HepG2 (cell line): Measurements from ENCODE around the gene ADARB1. TPM values are rescaled to one million over a fixed set of nuclear protein-coding genes. Genes with fewer than 3 reads are reported as not detected.

Experiments used
- ATAC-seq: fragments of 200-7000 bp; cut with Tn5 transposase; 3 replicates; pipeline ENCODE4 v1.9.1; 2020; ENCODE audit warnings: mild to moderate bottlenecking, moderate library complexity
- BruUV-seq: library from RNA; stranded (reverse); fragments of 400-500 nt; replicated peaks from 2 replicates; lab custom pipeline; 2021; lab: Mats Ljungman, UMichigan
- CTCF ChIA-PET: fragments of 300-600 bp; formaldehyde crosslinking; extraction: SDS; loops from one replicate; lab custom pipeline; 2021; ENCODE audit warnings: low total read pairs, inconsistent platforms, low intra/inter-chr PET ratio; lab: Yijun Ruan, JAX
- POLR2A ChIA-PET: fragments of 350-600 bp; sonication (Branson Sonifier 250); formaldehyde crosslinking; loops from one replicate; lab custom pipeline; 2020; ENCODE audit warnings: antibody characterized with exemption, inconsistent platforms; lab: Yijun Ruan, JAX
- DNase-seq: peaks from one replicate; pipeline ENCODE4 v3.0.0-alpha.2; 2015; ENCODE audit warnings: low spot score
- FAIRE-seq: peaks from 3 replicates; lab custom pipeline; 2011; peaks lifted over from hg19 to GRCh38; lab: Jason Lieb, UNC
- H2AFZ ChIP-seq: one replicate; pipeline ENCODE4 v1.6.1; 2011; ENCODE audit warnings: low read length, inconsistent platforms
- H3K27ac ChIP-seq: fragments of 300-600 bp; 3 replicates; pipeline ENCODE4 v1.8.0; 2011; ENCODE audit warnings: mixed run types, mild to moderate bottlenecking, mixed read lengths, low read length, inconsistent platforms; ENCODE audit not compliant: insufficient read depth; ENCODE audit errors: extremely low read length
- H3K27me3 ChIP-seq, 2 experiments: fragments of 200-600 bp in 1 of 2; 2 replicates in 1 of 2; 3 replicates in 1 of 2; pipeline versions ENCODE4 v1.6.0 to v1.8.0; 2011; ENCODE audit warnings: low read length in 2 of 2, mild to moderate bottlenecking in 2 of 2, moderate library complexity in 2 of 2, inconsistent platforms in 1 of 2; ENCODE audit not compliant: insufficient read depth in 2 of 2, control insufficient read depth in 1 of 2
- H3K36me3 ChIP-seq, 2 experiments: fragments of 200-600 bp in 1 of 2; replicated peaks in 1 of 2; 2 replicates in 1 of 2; 3 replicates in 1 of 2; pipeline versions ENCODE4 v1.5.1 to v1.8.0; 2011; ENCODE audit warnings: low read length in 2 of 2, inconsistent platforms in 1 of 2; ENCODE audit not compliant: insufficient read depth in 2 of 2, control insufficient read depth in 1 of 2
- H3K4me1 ChIP-seq: 2 replicates; pipeline ENCODE4 v1.5.1; 2012; ENCODE audit warnings: low read length, inconsistent platforms; ENCODE audit not compliant: insufficient read depth
- H3K4me2 ChIP-seq: 2 replicates; pipeline ENCODE4 v1.6.0; 2011; ENCODE audit warnings: low read depth, low read length, inconsistent platforms
- H3K4me3 ChIP-seq, 3 experiments: fragments of 200-600 bp in 1 of 3; sonication (generic), shearing (Covaris generic) in 1 of 3; replicated peaks in 1 of 3; 2 replicates each; pipeline ENCODE4 v1.5.1; 2011 to 2016; ENCODE audit warnings: low read length in 3 of 3, inconsistent platforms in 2 of 3, low read depth in 2 of 3, mild to moderate bottlenecking in 2 of 3, control low read depth in 1 of 3, mixed read lengths in 1 of 3; ENCODE audit not compliant: insufficient read depth in 1 of 3
- H3K79me2 ChIP-seq: one replicate; pipeline ENCODE4 v1.6.1; 2011; ENCODE audit warnings: low read length, inconsistent platforms; ENCODE audit not compliant: insufficient read depth
- H3K9ac ChIP-seq: 2 replicates; pipeline ENCODE4 v1.6.0; 2011; ENCODE audit warnings: mild to moderate bottlenecking, low read depth, low read length, inconsistent platforms; ENCODE audit not compliant: insufficient read depth
- H3K9me3 ChIP-seq: 2 replicates; pipeline ENCODE4 v1.5.1; 2012; ENCODE audit warnings: mild to moderate bottlenecking, low read length
- H4K20me1 ChIP-seq: 2 replicates; pipeline ENCODE4 v1.6.0; 2011; ENCODE audit warnings: inconsistent platforms, mild to moderate bottlenecking, low read length, moderate library complexity; ENCODE audit not compliant: insufficient read depth
- E2F2 ChIP-seq: sonication (generic); formaldehyde crosslinking; IDR thresholded peaks from 2 replicates; pipeline ENCODE4 v1.4.0; 2020; ENCODE audit warnings: missing genetic modification reagents, borderline replicate concordance
- FOSL2 ChIP-seq: sonication (generic); formaldehyde crosslinking; IDR thresholded peaks from 2 replicates; pipeline ENCODE4 v1.4.0; 2020; ENCODE audit warnings: missing genetic modification reagents
- HNRNPL ChIP-seq: fragments of 200-400 bp; formaldehyde crosslinking; IDR thresholded peaks from 2 replicates; pipeline ENCODE4 v1.6.1; 2017; ENCODE audit warnings: mild to moderate bottlenecking, low read depth, low read length
- MAX ChIP-seq: IDR thresholded peaks from 2 replicates; pipeline ENCODE4 v1.6.1; 2012; ENCODE audit warnings: inconsistent platforms
- MYC ChIP-seq: sonication (generic); formaldehyde crosslinking; IDR thresholded peaks from 2 replicates; pipeline ENCODE4 v1.9.0; 2021; ENCODE audit warnings: missing genetic modification reagents, borderline replicate concordance
- MYNN ChIP-seq: sonication (generic); formaldehyde crosslinking; IDR thresholded peaks from 2 replicates; pipeline ENCODE4 v1.4.0; 2020; ENCODE audit warnings: mild to moderate bottlenecking, low read depth, missing genetic modification reagents
- SMAD1 ChIP-seq: sonication (generic); formaldehyde crosslinking; IDR thresholded peaks from 2 replicates; pipeline ENCODE4 v1.4.0; 2020; ENCODE audit warnings: missing genetic modification reagents, low read depth, mild to moderate bottlenecking, borderline replicate concordance
- STAG1 ChIP-seq: sonication (generic); formaldehyde crosslinking; IDR thresholded peaks from 2 replicates; pipeline ENCODE4 v1.4.0; 2020; ENCODE audit warnings: missing genetic modification reagents
- TCF7 ChIP-seq: sonication (generic); IDR thresholded peaks from 2 replicates; pipeline ENCODE4 v1.6.1; 2016; ENCODE audit warnings: antibody characterized with exemption, low read depth
- U2AF2 ChIP-seq: fragments of 200-400 bp; formaldehyde crosslinking; IDR thresholded peaks from 2 replicates; pipeline ENCODE4 v1.6.1; 2017; ENCODE audit warnings: low read depth, mild to moderate bottlenecking, low read length
- YEATS4 ChIP-seq: sonication (generic); formaldehyde crosslinking; IDR thresholded peaks from 2 replicates; pipeline ENCODE4 v1.4.0; 2020; ENCODE audit warnings: missing genetic modification reagents, borderline replicate concordance
- ZMYM3 ChIP-seq: sonication (generic); formaldehyde crosslinking; IDR thresholded peaks from 2 replicates; pipeline ENCODE4 v1.5.1; 2020; ENCODE audit warnings: mild to moderate bottlenecking, missing genetic modification reagents
- ZNF138 ChIP-seq: sonication (generic); formaldehyde crosslinking; IDR thresholded peaks from 2 replicates; pipeline ENCODE4 v1.5.0; 2020; ENCODE audit warnings: mild to moderate bottlenecking, low read depth, missing genetic modification reagents
- ZNF776 ChIP-seq: sonication (generic); formaldehyde crosslinking; IDR thresholded peaks from 2 replicates; pipeline ENCODE4 v1.4.0; 2020; ENCODE audit warnings: mild to moderate bottlenecking, missing genetic modification reagents
- whole genome bisulfite sequencing: methylation state at CpG from one replicate; pipeline ENCODE4 v1.1.6; 2017; ENCODE audit warnings: low lambda C conversion rate; 5-methylcytosine and 5-hydroxymethylcytosine counted together
- in situ Hi-C: cut with HindIII; loops from 2 replicates; pipeline ENCODE4 v1.10.0; 2017; ENCODE audit warnings: low pct_unique_long_range_greater_than_20kb; ENCODE audit not compliant: extremely low pct_ligation_motif_present
- intact Hi-C: fragments of 100-400 bp; cut with micrococcal nuclease; formaldehyde crosslinking; loops from one replicate; pipeline ENCODE4 v1.10.0; 2022; ENCODE audit not compliant: unreplicated experiment
- polyA plus RNA-seq, 8 experiments: library from polyadenylated mRNA; depleted of rRNA in 3 of 8; stranded (reverse) in 7 of 8; unstranded in 1 of 8; fragments of >200 nt; fragmentation: Illumina TruSeq in 4 of 8; extraction: Trizol in 4 of 8; gene quantifications; 2 replicates each; pipeline versions ENCODE4 v1.2.1 to v1.2.3, GENCODE V29; 2011 to 2016; ENCODE audit warnings: low read depth in 4 of 8, missing spikeins in 1 of 8, mixed read lengths in 1 of 8; ENCODE audit not compliant: insufficient read depth in 1 of 8
- total RNA-seq, 5 experiments: library from RNA; depleted of rRNA; stranded (reverse); fragments of >200 nt; fragmentation: Illumina TruSeq; extraction: Trizol; gene quantifications; 2 replicates each; pipeline ENCODE4 v1.2.3, GENCODE V29; 2016; ENCODE audit warnings: low read depth in 1 of 5
- TF ChIP-seq, protein P1 (sequence below): sonication (generic); formaldehyde crosslinking; conservative IDR thresholded peaks from 2 replicates; pipeline ENCODE4 v1.4.0; 2020; ENCODE audit warnings: missing genetic modification reagents

ADARB1 gene
- total and polyA plus RNA-seq, 2 of the 13 experiments (the other 11 are each of a cell fraction or from before 2014, with no cell fraction given), result 6.6 to 10.0 TPM

GRCh38 chr21:45137612-45137937 lies 63.2 kb downstream of the ADARB1 start:
- POLR2A ChIA-PET, result interaction anchor here (1.0 to 1.9 kb wide), 4 partner anchors 11 to 198 kb away, joined by 3 to 17 read pairs (median 6); partner anchors contain the start of gene SLX9
- Histone ChIP-seq H3K27me3 (no peaks in the 10 kb centered on the region), H3K9ac (no peak overlapping the region), H3K4me2 (no peak overlapping the region), H3K36me3 (no peaks in the 10 kb centered on the region)
- FAIRE-seq, result no peak
- intact Hi-C loops, result no loop called here
- ATAC-seq, result no peak
- no peak for DNase-seq
- no peak for TF ChIP-seq YEATS4 (CRISPR knock-in tag)
- TF ChIP-seq ZNF138 (CRISPR knock-in tag), result no peak
- TF ChIP-seq, all 625 proteins: peak for 0
- in situ Hi-C loops, result loop anchor here (5.0 kb wide), 1 partner anchor 190 kb away; no protein-coding TSS in a partner anchor
- H2AFZ ChIP-seq, result no peak overlapping the region
- H3K79me2 ChIP-seq, result no peaks in the 10 kb centered on the region
- H4K20me1 ChIP-seq, result no peaks in the 10 kb centered on the region
- H3K9me3 ChIP-seq, result no peaks in the 10 kb centered on the region
- H3K27ac ChIP-seq, result no peak overlapping the region
- CTCF ChIA-PET, result interaction anchor here (0.7 to 1.4 kb wide), 2 partner anchors 9 to 188 kb away, joined by 3 to 11 read pairs; no protein-coding TSS in a partner anchor
- no peak overlapping the region for H3K4me3 ChIP-seq
- BruUV-seq, result no TSS peak
- peaks cover 12% of the 10 kb centered on the region for H3K4me1 ChIP-seq

GRCh38 chr21:45138199-45139002 lies 64.0 kb downstream of the ADARB1 start:
- FAIRE-seq (peak; percentile 42), ATAC-seq (peak; percentile 59), DNase-seq (peak; percentile 59)
- no peaks in the 10 kb centered on the region for H3K9me3 ChIP-seq
- no peaks in the 10 kb centered on the region for H3K79me2 ChIP-seq
- no peak overlapping the region for H2AFZ ChIP-seq
- H3K27me3 ChIP-seq, result no peaks in the 10 kb centered on the region
- H3K4me1 ChIP-seq, result peaks cover 12% of the 10 kb centered on the region
- intact Hi-C loops (no loop called here), in situ Hi-C loops (loop anchor here (5.0 kb wide), 1 partner anchor 191 kb away; no protein-coding TSS in a partner anchor)
- H3K36me3 ChIP-seq, result no peaks in the 10 kb centered on the region
- POLR2A ChIA-PET, result interaction anchor here (1.0 to 1.9 kb wide), 4 partner anchors 10 to 199 kb away, joined by 3 to 17 read pairs (median 6); partner anchors contain the start of gene SLX9
- peak overlapping the region; percentile 4 for H3K27ac ChIP-seq
- no TSS peak for BruUV-seq
- CTCF ChIA-PET, result interaction anchor here (0.7 to 1.3 kb wide), 2 partner anchors 9 to 189 kb away, joined by 3 to 7 read pairs; no protein-coding TSS in a partner anchor
- 53% methylated on average over 9 of the region's 12 CpGs for WGBS
- no peak overlapping the region for H3K9ac ChIP-seq
- no peak overlapping the region; a peak in 1 of 6 replicates for H3K4me3 ChIP-seq
- no peaks in the 10 kb centered on the region for H4K20me1 ChIP-seq
- H3K4me2 ChIP-seq, result peak overlapping the region; percentile 46
- TF ChIP-seq FOSL2 (CRISPR knock-in tag), result peak; percentile 56
- TF ChIP-seq HNRNPL, result no peak
- TF ChIP-seq ZMYM3 (CRISPR knock-in tag), result no peak
- no peak for TF ChIP-seq ZNF776 (CRISPR knock-in tag)
- peak; percentile 37; the same call in 1 of the 2 replicates for TF ChIP-seq STAG1
- 0 out of 2 replicates have a peak, but pooled peaks have one; percentile 31 for TF ChIP-seq SMAD1 (CRISPR knock-in tag)
- TF ChIP-seq MYC (CRISPR knock-in tag), result peak; percentile 72; the same call in 1 of the 2 replicates
- TF ChIP-seq MAX, result 0 out of 2 replicates have a peak, but pooled peaks have one; percentile 30
- no peak for TF ChIP-seq U2AF2
- TF ChIP-seq, protein P1, sequence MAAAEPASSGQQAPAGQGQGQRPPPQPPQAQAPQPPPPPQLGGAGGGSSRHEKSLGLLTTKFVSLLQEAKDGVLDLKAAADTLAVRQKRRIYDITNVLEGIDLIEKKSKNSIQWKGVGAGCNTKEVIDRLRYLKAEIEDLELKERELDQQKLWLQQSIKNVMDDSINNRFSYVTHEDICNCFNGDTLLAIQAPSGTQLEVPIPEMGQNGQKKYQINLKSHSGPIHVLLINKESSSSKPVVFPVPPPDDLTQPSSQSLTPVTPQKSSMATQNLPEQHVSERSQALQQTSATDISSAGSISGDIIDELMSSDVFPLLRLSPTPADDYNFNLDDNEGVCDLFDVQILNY, result no peak
- TF ChIP-seq MYNN (CRISPR knock-in tag), result no peak
- 0 out of 2 replicates have a peak, but pooled peaks have one; percentile 14 for TF ChIP-seq E2F2
- TF ChIP-seq TCF7, result no peak
